HG03139 (cell line): ENCODE data around the gene ZNF543.
A peak's percentile ranks its signal among the peaks of the same experiment; 100 is the strongest.
"Not testable (repeated sequence)": the region's sequence is repeated elsewhere in the genome, so short reads cannot be mapped to it uniquely, and the experiment has no call there.

Source experiments
- ATAC-seq: cut with Tn5 transposase; IDR thresholded peaks from one replicate; pipeline ENCODE4 v1.9.1; 2021; ENCODE audit not compliant: unreplicated experiment

Gene ZNF543

DNA sequence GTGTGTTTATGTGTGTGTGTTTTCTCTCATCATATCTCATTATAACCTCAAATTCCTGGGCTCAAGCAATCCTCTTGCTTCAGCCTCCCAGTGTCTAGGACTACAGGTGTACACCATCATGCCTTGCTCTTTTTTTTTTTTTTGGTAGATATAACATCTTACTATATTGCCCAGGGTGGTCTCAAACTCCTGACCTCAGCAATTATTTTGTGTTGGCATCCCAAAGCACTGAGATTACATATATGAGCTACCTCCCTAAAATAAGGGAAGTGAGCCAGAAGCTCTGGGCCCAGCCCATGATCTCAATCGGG is 448 bp upstream of the ZNF543 start:
- no peak for ATAC-seq

DNA sequence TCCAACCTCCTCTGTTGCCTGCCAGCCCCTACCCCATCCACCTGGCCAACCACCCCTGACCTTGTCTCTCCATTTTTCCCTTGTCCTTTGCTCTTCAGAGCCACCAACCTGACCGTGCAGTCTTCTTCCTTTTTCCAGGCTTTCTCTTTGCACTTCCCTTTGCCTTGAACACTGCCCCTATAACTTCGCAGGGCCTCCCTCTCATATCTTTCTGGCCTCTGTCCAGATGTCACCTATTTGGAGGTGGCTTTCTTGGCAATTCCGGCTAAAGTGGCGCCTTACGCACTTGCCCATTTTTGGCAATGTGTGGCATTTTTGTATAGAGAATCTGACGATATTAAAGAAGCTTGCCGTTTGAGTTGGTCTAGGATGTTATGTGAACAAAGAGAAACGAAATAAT is 844 bp downstream of the ZNF543 start:
- no peak for ATAC-seq

DNA sequence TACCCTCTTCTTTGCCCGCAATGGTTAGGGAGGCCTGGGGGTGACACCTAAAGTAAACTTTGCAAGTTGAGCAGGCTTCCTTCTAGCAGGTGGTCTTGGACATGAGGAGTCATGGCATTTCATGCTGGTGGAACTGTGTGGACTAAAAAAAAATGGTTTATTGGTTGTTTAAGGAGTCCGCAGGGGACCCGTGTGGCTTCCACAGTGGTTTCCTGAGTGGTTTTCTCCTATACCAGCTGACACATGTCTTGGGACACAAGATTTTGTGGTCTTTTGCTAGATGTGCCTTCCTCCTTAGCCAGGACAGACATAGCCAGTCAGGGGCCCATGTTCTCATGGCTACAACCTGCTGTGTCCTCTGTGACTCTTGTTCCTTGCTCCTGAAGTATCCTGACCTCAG is 1.5 kb downstream of the ZNF543 start:
- ATAC-seq = no peak

DNA sequence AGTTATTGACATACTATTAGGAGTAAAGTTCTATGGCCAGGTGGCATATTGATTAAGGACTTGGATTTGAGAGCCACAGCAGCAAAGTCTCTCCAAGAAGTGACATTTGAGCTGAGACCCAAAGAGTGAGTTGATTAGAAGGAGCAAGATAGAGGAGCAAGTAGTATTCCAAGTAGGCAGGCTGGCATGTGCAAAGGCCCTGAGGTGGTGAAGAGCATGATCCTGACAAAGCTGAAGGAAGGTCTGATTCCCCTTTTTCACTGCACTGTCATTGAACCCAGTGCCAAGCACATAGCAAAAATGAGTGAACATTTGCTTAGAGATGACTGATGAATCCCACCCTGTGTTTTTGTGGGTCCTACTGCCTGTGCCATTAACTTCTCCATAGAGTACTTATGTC is 4.7 kb downstream of the ZNF543 start:
- no peak for ATAC-seq

DNA sequence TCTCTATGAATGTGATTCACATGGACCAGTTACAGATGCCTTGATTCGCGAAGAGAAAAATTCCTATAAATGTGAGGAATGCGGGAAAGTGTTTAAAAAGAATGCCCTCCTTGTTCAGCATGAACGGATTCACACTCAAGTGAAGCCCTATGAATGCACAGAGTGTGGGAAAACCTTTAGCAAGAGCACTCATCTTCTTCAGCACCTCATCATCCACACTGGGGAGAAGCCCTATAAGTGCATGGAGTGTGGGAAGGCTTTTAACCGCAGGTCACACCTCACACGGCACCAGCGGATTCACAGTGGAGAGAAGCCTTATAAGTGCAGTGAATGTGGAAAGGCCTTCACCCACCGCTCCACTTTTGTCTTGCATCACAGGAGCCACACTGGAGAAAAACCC is 7.7 kb downstream of the ZNF543 start:
- no peak for ATAC-seq

DNA sequence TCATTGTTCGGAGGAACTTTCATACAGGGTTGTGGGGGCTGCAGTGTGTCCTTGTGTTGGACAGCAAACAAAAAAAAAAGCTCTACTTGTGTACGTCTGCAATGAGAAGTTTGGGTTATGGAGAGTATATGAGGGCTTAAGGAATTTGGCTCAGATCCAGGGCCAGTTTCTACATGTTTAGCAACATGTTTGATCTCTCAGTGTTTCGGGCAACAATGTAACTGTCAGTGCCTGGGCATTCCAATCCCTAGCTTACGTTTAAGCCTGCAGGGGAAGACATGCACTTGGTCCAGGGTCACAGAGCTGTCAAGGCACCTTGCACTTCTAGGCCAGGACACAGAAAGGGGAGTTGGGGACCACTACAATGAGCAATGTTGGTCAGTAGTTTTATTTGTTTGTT is 13.9 kb downstream of the ZNF543 start:
- no peak for ATAC-seq

DNA sequence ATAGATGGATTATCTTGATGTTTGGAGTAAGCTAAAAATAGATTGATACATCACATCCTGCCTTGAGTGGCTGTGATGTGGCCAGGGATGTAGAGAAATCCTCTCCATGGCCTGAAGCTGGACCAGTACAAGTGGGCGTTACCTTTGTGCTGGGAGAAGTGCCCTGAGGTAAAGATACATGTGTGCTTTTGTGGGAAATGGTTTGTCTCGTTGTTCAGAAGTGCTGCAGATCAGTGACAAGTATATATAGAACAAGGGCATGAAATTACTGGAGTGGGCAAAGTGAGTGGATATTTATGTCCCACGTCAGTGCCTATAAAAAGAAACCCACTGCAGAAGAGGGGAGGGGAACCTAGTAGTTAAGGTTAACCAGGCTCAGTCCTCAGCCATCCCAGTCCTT is 18.6 kb downstream of the ZNF543 start:
- ATAC-seq = no peak

DNA sequence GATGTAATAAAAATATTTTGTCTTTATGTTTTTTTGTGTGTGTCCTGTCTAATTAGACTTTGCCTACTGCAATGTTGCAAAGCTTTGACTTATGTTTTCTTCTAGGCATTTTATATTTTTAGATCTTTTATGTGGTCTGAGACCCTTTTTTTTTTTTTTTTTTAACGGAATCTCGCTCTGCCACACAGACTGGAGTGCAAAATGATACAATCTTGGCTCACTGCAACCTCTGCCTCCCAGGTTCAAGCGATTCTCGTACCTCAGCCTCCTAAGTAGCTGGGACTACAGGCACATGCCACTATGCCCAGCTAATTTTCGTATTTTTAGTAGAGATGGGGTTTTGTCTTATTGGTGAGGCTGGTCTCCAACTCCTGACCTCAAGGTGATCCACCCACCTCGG is 22.3 kb downstream of the ZNF543 start:
- ATAC-seq = no peak

DNA sequence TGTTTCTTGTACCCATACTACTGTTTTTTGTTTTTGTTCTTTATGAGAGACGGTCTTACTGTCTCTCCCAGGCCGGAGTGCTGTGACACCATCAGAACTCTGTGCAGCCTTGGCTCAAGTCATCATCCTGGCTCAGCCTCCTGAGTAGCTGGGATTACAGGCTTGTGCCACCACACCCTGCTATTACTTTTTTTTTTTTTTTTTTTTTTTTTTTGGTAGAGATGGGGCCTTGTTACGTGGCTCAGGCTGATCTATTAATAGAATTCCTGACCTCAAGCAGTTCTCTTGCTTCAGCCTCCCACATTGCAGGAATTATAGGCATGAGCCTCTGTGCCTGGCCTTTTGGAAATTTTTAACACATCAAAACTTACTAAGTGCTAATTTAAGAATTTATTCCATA is 27.9 kb downstream of the ZNF543 start:
- ATAC-seq = no peak

DNA sequence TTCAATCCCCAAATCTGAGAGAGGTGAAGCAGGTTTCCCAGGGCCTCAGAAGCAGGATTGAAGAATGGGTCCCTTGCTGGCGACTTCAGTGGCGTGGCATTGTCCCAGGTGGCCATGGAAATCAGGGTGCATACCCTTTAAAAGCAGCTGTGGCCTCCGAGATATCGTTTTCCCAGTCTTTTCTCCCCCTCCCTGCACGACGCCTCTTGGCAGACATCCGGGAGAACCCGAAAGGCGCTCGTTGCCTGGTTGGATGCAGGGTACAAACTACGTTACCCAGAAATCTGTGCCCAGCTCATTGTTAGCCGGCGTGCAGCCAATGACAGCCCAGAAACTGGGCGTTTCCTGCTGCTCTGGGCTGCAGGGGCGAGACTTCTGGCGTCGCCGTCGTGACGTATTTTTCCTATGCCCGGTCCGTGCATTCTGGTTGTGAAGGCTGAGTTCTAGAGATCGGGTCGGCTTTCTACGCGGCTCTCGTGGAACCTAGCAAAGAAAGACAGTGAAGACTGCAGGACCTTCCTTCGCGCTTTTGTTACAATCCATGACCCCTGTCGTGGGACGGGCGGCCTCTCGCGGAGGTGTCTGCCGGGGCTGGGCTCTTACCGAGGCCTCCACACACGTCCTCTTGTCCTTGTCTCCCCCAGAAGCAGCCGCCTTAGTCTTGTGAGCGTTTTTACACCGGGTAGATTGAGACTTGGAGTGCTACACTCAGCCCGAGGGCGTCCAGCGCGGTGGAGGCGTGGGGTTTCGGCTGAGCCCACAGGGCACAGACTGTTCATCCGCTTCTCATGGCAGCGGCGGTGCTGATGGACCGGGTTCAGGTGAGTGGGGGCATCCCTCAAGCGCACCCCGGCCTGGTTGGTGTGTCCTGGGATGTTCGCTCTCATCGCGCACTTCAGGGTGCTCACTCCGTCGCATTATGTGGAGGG is 30.9 kb downstream of the ZNF543 start, which contains the start of gene ZNF304:
Gene ZNF304, plus strand, starts transcription at position 395 of the 929 bp plus-strand sequence. Its CDS starts 394 bp downstream, at position 789.
- ATAC-seq = peak; percentile 96

DNA sequence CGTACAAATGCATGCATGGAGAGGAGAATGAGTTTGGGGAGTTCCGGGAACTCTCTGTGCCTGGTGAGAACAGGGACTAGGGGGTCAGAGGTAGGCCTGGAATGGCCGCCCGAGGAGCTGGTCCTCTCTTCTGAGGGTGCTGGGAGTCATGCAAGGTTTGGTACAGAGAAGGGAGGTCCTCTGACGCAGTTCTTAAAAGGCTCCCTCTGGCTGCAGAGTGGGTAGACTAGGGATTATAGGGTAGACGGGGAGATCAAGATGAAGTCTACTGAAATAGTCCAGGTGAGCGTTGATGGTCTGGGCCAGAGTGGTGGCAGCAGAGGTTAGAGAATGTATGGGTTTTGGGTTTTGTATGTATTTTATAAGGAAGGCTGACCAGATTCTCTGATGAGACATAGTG is 31.6 kb downstream of the ZNF543 start:
- no peak for ATAC-seq

DNA sequence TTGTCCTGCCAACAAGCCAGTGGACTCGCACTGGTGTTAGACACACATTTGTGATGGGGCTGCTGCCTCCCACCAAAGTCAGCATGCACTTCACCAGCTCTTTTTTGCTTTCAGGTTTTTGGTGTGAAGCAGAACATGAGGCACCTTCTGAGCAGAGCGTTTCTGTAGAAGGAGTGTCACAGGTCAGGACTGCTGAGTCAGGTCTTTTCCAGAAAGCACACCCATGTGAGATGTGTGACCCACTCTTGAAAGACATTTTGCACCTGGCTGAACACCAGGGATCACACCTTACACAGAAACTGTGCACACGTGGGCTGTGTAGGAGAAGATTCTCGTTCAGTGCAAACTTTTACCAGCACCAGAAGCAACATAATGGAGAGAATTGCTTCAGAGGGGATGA is 35.6 kb downstream of the ZNF543 start:
- no peak for ATAC-seq

DNA sequence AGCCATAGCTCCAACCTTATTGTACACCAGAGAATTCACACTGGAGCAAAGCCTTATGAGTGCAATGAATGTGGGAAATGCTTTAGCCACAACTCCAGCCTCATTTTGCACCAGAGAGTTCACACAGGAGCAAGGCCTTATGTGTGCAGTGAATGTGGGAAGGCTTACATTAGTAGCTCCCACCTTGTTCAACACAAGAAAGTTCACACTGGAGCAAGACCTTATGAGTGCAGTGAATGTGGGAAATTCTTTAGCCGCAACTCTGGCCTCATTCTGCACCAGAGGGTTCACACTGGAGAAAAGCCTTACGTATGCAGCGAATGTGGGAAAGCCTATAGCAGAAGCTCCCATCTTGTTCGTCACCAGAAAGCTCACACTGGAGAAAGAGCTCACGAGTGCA is 37.1 kb downstream of the ZNF543 start:
- ATAC-seq = no peak

DNA sequence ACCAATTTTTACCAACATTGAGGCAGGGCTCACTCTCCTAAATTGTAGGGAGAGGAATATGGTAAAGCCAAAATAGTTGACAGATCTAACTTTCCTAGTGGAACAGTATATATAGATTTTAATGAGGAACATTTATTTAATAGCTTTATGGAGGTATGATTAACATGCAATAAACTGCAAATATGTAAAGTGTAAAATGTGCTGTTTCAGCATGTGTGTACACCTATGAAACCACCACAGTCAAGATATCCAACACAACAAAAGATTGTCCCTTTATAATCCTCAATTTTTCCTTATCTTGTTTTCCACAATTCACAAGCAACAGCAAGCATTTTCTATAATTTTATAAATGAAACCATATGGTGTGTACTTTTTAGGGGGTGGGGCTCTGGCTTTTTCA is 39.0 kb downstream of the ZNF543 start:
- ATAC-seq = no peak

DNA sequence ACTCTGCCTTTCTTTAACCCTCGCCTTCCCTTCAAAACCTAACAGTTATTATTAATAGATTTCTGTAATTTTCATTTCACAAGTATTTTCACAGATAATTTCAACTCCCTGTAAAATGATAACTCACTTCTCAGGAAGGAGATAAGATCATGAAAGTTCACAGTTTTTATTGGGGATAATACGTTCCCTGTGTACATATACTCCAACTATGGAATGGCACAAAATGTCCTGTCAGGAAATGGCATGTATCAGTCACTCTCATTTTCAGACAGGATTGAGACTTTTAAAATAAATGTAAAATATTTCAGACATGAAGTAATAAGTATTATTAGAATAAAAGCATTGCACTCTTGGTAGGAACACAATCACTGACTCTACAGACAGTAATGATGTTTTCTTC is 42.1 kb downstream of the ZNF543 start:
- ATAC-seq = no peak

DNA sequence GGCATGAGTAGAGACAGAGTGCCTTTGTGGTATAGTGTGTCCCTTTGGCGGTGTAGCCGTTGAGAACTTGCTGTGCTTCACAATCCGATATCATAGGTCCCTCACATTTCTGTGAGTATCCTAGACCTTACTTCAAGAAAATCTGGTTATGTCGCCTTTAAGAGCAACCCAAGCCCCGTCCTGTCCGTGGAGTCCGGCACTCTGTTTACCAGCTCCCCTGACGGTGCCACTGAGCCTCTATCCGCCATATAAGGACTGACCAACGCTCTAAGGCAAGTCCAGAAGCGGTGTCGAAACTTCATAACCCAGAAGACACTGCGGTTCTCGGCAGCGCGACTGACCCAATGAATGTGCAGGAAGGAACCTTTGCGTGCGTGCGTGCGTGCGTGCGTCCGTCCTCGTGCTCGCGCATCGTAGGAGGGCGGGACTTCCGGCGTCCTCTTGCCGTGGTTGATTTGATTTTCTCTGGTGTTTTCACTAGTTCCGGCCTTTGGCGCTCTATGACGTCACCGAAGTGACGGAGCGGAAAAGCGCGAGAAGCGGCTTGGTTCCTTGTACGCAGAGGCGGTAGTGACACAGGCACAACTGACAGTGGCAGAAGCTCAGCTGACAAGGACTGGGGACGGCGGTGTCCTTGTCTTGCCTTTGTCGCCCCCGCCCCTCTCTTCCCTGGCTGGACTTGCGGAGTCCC is 42.9 kb downstream of the ZNF543 start, which contains the start of the genes TRAPPC2B and ZNF547:
Gene TRAPPC2B, plus strand, starts transcription at position 555 of the 691 bp plus-strand sequence. CDS start 1,283 bp downstream, outside the sequence.
Gene ZNF547, plus strand, starts transcription at position 555 of the 691 bp plus-strand sequence. CDS start 5,005 bp downstream, outside the sequence.
- peak; percentile 96 for ATAC-seq

DNA sequence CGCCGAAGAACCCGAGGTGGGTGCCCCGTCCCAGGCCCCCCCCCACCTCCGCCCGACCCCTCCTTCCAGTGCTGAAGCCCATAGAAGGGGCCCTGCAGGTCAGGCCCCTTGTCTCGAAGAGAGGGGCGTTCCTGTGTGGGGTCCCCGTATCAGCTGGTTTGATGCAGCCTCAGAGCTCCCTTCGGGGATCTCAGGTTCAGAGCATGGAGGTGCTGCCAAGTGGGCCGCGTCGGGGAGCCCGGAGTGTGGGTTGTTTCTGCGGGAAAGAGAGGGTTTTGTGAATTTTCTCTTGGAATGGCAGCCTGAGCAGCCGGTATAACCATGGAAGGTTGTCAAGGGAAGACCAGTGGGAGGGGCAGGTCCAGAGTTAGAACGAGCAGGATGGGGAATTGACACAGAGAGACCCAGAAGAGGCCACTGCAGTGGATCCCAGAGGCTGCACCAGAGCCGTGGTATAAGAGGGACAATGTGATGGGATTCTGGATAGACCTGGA is 43.5 kb downstream of the ZNF543 start:
- ATAC-seq = no peak

DNA sequence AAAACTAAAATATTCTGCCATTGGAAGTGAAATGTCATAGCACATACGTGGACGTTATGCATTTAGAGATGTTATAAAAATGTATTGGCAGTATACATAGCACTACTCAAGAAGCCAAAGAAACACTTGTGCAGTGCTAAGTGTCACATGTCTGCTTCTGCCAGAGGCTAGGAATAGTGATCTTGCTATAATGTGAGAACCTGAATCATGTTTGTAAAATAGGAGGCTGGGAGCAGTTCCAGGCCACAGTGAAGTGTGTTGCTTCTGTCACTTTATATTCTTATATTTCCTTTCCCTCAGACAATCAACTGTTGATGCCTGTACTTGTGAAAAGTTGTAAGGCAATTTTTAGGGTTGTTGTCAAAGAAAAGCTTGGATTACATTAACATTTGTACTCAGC is 46.5 kb downstream of the ZNF543 start:
- no peak for ATAC-seq

DNA sequence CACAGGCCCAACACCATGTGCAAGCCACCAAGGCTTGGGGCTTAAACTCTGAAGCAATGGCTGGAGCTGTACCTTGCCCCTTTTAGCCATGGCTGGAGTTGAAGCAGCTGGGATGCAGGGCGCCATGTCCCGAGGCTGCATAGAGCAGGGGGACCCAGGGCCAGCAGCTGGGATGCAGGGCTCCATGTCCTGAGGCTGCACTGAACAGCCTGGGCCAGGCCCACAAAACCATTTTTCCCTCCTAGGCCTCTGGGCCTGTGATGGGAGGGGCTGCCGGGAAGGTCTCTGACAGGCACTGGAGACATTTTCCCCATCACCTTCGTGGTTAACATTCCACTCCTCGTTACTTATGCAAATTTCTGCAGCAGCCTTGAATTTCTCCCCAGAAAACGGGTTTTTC is 53.9 kb downstream of the ZNF543 start:
- no peak for ATAC-seq

DNA sequence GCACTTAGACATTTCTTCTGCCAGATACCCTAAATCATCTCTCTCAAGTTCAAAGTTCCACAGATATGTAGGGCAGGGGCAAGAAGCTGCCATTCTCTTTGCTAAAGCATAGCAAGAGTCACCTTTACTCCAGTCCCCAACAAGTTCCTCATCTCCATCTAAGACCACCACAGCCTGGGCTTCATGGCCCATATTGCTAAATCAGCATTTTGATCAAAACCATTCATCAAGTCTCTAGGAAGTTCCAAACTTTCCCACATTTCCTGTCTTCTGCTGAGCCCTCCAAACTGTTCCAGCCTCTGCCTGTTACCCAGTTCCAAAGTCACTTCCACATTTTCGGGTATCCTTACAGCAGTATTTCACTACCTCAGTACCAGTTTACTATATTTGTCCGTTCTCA is 54.4 kb downstream of the ZNF543 start:
- not testable (repeated sequence) for ATAC-seq

DNA sequence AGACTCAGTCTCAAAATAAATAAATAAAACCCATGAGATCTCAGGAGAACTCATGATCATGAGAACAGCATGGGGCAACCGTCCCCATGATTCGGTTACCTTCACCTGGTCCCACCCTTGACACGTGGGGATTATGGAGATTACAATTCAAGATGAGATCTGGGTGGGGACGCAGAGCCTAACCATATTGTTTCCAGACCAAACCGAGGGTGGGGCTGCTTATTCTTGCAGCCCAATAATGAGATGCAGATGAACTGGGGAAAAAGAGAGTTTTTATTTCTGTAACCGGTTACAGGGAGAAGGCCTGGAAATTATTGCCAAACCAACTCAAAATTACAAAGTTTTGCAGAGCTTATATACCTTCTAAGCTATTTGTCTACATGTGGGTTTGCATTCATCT is 55.9 kb downstream of the ZNF543 start:
- no peak for ATAC-seq
